Measurements from ENCODE around the gene HSD17B8.

The HSD17B8 gene

GRCh38 chr6:33161354-33162331, 42.8 kb upstream of the HSD17B8 start:
- TF ChIP-seq CTCF (IDR thresholded peaks at IDR 0.05; ENCODE audit: low read depth, low read length, missing control alignments) = peak; percentile 94
- H3K36me3 ChIP-seq (replicated peaks) = no peaks in the 10 kb centered on the region
- H3K27me3 ChIP-seq (replicated peaks) = no peaks in the 10 kb centered on the region
- in situ Hi-C loops (cut with HindIII; ENCODE audit: low pct_ligation_motif_present, low sequenced_read_pairs) = no loop called here
- peak overlapping the region; percentile 51 for H3K4me3 ChIP-seq (ENCODE audit: low read depth, low read length)
- peak; percentile 56 for DNase-seq
- H3K27ac ChIP-seq = no peak overlapping the region

GRCh38 chr6:33163540-33163939, 40.9 kb upstream of the HSD17B8 start:
- Histone ChIP-seq H3K36me3 (replicated peaks) (no peaks in the 10 kb centered on the region), H3K27me3 (replicated peaks) (no peaks in the 10 kb centered on the region), H3K4me3 (ENCODE audit: low read depth, low read length) (no peak overlapping the region), H3K27ac (no peak overlapping the region)
- in situ Hi-C loops (cut with HindIII; ENCODE audit: low pct_ligation_motif_present, low sequenced_read_pairs) = no loop called here
- DNase-seq = no peak
- no peak for TF ChIP-seq CTCF (IDR thresholded peaks at IDR 0.05; ENCODE audit: low read depth, low read length, missing control alignments)

- H3K4me3 ChIP-seq (ENCODE audit: low read depth, low read length) = no peak overlapping the region
- in situ Hi-C loops (cut with HindIII; ENCODE audit: low pct_ligation_motif_present, low sequenced_read_pairs) = no loop called here
- DNase-seq = no peak
Measured at GRCh38 chr6:33164176-33164575, 40.3 kb upstream of the HSD17B8 start.

GRCh38 chr6:33164665-33165373, 39.6 kb upstream of the HSD17B8 start:
- H3K27ac ChIP-seq = no peak overlapping the region
- in situ Hi-C loops (cut with HindIII; ENCODE audit: low pct_ligation_motif_present, low sequenced_read_pairs) = no loop called here
- no peaks in the 10 kb centered on the region for H3K27me3 ChIP-seq (replicated peaks)
- no peak for TF ChIP-seq CTCF (IDR thresholded peaks at IDR 0.05; ENCODE audit: low read depth, low read length, missing control alignments)
- H3K36me3 ChIP-seq (replicated peaks) = no peaks in the 10 kb centered on the region
- no peak for DNase-seq
- no peak overlapping the region for H3K4me3 ChIP-seq (ENCODE audit: low read depth, low read length)

More at GRCh38 chr6:33164176-33164575, 40.3 kb upstream of the HSD17B8 start:
- no peak for TF ChIP-seq CTCF (IDR thresholded peaks at IDR 0.05; ENCODE audit: low read depth, low read length, missing control alignments)
- H3K27ac ChIP-seq = no peak overlapping the region
- H3K36me3 ChIP-seq (replicated peaks) = no peaks in the 10 kb centered on the region
- no peaks in the 10 kb centered on the region for H3K27me3 ChIP-seq (replicated peaks)

GRCh38 chr6:33165581-33166258, 38.7 kb upstream of the HSD17B8 start:
- no peak for TF ChIP-seq CTCF (IDR thresholded peaks at IDR 0.05; ENCODE audit: low read depth, low read length, missing control alignments)
- H3K4me3 ChIP-seq (ENCODE audit: low read depth, low read length) = no peak overlapping the region
- H3K27me3 ChIP-seq (replicated peaks) = no peaks in the 10 kb centered on the region
- no peak overlapping the region for H3K27ac ChIP-seq
- in situ Hi-C loops (cut with HindIII; ENCODE audit: low pct_ligation_motif_present, low sequenced_read_pairs) = no loop called here
- no peaks in the 10 kb centered on the region for H3K36me3 ChIP-seq (replicated peaks)
- no peak for DNase-seq

All from brain microvascular endothelial cell (primary cell).